GM19463 (cell line): Measurements from ENCODE around the gene PRDM1.
A peak's percentile ranks its signal among the peaks of the same experiment; 100 is the strongest.

Source experiments
- ATAC-seq: cut with Tn5 transposase; IDR thresholded peaks from one replicate; pipeline ENCODE4 v1.9.1; 2021; ENCODE audit warnings: mild to moderate bottlenecking, moderate library complexity; ENCODE audit not compliant: unreplicated experiment

PRDM1 gene

GRCh38 chr6:106094964-106095335 is 8.8 kb downstream of the PRDM1 start:
- ATAC-seq: no peak

DNA sequence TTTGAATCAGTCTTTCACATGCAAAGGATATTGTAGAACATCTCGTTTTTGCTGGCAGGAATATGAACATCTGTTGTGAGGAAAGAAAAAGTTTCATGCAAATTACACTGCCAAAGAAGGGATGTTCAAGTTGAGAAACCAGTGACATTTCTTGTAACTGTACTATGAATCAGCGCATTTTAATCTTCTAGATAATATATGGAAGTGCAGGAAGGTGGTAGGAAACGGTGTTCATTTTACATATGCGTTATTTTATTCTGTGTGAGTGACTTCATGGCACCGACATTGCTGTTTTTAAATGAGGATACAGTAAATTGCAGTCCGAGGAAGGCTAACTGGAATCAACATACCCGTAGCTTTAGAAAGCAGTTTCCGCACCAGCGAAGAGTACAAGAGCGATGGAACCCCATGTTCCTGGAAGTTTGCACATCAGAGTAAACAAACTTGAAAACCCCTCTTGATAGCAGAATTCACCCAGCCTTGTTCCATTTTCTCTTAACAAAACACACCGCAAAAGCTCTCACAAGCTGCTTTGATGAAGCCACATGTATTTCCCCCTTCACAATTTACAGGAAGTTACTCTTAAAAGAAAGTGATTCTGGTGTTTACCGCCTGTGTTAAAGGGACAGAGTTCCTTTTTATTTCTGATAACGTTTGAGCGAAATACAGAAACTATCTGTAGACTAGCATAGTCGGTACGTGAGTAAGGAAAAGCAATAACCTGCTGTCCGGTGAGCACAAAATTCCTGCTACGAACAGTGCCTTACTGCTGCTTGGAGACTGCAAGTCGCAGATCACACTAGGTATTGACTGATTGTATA is 11.5 kb downstream of the PRDM1 start:
- peak; percentile 38 for ATAC-seq

GRCh38 chr6:106098383-106099234 is 12.5 kb downstream of the PRDM1 start:
- ATAC-seq: peak; percentile 38

- ATAC-seq: no peak
Measured at GRCh38 chr6:106099235-106099537, 13.1 kb downstream of the PRDM1 start.

GRCh38 chr6:106100755-106101154 is 14.6 kb downstream of the PRDM1 start:
- no peak for ATAC-seq

GRCh38 chr6:106101466-106101865 is 15.3 kb downstream of the PRDM1 start:
- ATAC-seq: no peak

DNA sequence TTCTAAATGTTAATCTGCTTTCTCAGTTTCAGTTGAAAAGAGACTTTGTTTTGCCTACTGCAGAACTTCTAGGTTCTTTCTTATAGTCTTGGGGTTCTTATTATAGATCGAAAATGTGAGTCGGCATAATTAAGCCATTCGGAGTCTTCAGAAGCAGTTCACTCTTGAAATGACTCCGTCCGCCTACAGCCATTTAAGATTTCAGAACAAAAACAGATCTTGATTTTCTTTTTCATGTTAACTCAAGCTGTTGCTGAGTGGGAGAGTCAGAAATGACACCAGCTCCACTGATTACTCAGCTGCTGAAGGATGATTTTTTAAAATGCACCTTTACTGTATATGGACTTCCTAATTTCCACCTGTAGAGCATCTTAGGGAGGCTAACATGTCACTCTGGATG is 15.9 kb downstream of the PRDM1 start:
- ATAC-seq: peak; percentile 64

GRCh38 chr6:106102967-106103727 is 17.0 kb downstream of the PRDM1 start:
- ATAC-seq: no peak

DNA sequence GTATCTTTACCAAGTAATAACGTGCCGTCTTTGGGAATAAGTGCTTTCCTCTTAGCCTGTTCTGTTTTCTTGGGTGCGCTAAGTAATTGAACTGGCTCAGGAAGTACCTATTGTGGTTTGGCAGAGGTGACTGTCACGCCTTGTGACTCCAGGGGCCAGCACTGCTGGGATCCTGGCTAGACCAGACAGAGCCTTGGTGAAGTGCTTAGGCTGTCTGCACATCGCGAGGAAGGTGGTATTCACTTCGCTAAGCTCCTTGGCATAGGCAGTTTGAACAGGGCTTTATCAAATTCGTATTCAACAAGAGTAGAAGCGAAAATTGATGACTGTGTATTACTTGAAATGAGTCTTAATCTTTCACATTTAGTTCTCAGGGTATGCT is 17.6 kb downstream of the PRDM1 start:
- ATAC-seq: peak; percentile 40

DNA sequence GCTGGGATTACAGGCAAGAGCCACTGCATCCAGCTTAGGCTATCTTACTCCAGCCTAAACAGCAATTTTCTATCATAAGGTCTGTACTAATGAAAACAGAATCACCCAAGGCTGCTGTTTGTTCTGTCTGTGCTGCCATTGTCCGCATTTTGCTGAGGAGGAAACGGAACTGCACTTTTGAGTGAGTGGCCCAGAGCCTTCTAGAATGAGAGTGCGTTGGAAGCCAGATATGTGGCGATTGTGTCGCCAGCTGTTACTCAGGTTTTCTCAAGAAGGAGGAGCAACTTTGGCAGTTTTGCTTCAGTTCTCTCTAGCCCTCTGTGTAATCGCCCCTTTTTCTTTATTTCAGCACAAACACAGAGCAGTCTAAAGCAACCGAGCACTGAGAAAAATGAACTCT is 18.3 kb downstream of the PRDM1 start:
- no peak for ATAC-seq

DNA sequence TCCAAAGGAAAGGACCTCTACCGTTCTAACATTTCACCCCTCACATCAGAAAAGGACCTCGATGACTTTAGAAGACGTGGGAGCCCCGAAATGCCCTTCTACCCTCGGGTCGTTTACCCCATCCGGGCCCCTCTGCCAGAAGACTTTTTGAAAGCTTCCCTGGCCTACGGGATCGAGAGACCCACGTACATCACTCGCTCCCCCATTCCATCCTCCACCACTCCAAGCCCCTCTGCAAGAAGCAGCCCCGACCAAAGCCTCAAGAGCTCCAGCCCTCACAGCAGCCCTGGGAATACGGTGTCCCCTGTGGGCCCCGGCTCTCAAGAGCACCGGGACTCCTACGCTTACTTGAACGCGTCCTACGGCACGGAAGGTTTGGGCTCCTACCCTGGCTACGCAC is 18.8 kb downstream of the PRDM1 start:
- no peak for ATAC-seq

GRCh38 chr6:106105493-106105892 is 19.4 kb downstream of the PRDM1 start:
- ATAC-seq: no peak

DNA sequence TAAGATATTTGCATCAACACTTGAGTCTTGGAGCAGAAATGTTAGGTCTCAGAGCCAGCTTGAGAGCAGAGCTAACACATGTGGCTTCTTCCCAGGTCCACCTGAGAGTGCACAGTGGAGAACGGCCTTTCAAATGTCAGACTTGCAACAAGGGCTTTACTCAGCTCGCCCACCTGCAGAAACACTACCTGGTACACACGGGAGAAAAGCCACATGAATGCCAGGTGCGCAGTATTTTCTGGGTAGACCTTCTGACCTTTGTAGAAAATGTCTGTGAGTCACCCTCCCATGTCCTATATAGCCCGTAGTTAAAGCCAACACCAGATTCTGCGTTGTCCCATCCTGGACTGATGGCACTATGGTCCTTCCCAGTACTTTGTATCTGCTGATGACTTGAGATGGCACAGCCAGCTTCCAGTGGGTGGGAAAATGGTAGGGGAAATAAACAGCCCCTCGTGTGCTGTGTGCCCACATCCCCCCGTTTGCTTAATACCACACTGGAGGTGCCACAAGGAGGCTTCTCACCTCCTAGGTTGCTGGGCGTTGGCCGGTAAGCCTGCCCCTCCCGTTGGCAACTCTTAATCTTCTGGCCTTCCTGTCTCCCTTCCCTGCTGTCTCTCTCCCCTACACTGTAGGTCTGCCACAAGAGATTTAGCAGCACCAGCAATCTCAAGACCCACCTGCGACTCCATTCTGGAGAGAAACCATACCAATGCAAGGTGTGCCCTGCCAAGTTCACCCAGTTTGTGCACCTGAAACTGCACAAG is 20.3 kb downstream of the PRDM1 start:
- ATAC-seq: no peak

- ATAC-seq: no peak
Measured at GRCh38 chr6:106107043-106107613, 21.0 kb downstream of the PRDM1 start.

DNA sequence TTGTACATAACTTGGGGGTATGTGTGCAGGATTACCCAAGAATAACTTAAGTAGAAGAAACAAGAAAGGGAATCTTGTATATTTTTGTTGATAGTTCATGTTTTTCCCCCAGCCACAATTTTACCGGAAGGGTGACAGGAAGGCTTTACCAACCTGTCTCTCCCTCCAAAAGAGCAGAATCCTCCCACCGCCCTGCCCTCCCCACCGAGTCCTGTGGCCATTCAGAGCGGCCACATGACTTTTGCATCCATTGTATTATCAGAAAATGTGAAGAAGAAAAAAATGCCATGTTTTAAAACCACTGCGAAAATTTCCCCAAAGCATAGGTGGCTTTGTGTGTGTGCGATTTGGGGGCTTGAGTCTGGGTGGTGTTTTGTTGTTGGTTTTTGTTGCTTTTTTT is 22.0 kb downstream of the PRDM1 start:
- ATAC-seq: no peak

GRCh38 chr6:106109029-106109428 is 22.9 kb downstream of the PRDM1 start:
- no peak for ATAC-seq

DNA sequence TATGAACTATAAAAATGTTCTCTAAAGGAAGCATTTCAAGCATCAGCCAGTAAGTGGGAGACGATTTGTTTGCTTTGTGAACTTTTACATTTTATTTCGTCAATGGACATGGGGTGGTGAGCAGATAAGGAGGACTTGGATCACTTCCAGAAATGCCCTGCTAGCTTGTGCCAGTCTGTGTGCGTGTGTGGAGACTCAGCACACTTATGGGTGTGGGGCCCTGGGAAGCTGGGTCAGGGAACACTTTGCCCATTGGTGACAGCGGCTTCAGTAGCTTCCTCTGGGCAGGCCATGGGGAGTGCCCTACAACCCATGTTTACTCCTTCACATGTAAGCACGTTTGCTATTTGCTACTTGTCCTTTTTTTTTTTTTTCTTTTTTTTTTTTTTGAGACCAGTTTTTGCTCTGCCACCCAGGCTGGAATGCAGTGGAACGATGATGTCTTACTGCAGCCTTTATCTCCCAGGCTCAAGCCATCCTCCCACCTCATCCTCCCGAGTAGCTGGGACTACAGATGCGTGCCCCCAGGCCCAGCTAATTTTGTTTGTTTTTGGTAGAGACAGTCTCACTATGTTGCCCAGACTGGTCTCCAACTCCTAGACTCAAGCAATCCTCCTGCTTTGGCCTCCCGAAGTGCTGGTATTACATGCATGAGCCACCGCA is 24.2 kb downstream of the PRDM1 start:
- no peak for ATAC-seq

DNA sequence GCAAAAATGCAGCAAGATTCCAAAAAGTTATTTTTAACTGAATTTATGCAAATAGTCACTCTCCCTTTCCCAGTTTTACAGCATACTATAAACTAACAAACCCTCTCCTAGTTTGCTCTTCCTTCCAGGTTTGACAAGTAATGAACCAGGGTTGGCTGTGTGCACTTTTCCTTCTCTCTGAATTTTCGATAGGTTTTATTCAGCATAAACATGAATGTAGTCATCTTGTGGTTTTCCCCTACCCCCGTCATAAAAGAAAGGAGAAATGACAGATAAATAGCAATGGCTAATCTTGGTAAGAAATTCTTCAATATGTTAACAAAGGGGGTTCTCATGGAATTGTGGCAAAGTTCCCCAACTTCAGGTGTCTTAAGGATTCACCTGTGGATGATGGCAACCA is 26.3 kb downstream of the PRDM1 start:
- ATAC-seq: no peak

DNA sequence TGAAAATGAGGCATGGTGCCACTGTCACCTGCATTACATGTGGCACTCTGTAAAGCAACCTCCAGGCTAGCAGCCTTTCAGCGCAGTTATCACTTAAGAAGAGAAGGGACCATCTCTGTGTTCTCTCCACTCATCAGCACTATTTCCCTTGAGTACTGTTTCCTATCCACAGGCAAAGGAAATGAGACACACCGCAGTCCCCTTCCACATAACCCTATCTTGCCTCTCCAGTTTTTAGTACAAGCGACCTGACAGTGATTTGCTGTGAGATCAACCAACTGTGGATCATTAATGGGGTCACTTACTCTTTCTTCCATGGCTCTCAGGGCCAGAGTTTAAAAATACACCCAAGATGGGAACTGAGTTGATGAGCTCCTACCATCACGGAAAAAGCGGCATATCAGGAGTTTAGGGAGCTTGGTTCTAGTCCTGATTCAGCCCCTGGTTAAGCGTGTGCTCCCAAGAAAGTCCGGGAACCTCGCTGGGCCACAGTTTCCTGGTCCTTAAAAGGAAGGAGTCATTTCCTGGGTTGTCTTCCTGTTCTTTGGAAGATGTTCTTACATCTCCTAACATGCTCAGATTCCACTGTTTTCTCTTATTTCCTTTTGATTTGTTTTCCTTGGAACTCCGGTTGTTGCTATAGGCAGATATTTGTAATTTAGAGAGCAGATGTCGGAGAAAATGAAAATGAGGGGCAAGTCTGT is 27.3 kb downstream of the PRDM1 start:
- ATAC-seq: no peak
